Measurements from ENCODE around the gene MBD3L5. TPM values are rescaled to one million over a fixed set of nuclear protein-coding genes. Genes with fewer than 3 reads are reported as not detected.

The MBD3L5 gene
- total and polyA plus RNA-seq, 9 of the 15 experiments (the other 6 are each of a cell fraction or from before 2014, with no cell fraction given): not detected

DNA sequence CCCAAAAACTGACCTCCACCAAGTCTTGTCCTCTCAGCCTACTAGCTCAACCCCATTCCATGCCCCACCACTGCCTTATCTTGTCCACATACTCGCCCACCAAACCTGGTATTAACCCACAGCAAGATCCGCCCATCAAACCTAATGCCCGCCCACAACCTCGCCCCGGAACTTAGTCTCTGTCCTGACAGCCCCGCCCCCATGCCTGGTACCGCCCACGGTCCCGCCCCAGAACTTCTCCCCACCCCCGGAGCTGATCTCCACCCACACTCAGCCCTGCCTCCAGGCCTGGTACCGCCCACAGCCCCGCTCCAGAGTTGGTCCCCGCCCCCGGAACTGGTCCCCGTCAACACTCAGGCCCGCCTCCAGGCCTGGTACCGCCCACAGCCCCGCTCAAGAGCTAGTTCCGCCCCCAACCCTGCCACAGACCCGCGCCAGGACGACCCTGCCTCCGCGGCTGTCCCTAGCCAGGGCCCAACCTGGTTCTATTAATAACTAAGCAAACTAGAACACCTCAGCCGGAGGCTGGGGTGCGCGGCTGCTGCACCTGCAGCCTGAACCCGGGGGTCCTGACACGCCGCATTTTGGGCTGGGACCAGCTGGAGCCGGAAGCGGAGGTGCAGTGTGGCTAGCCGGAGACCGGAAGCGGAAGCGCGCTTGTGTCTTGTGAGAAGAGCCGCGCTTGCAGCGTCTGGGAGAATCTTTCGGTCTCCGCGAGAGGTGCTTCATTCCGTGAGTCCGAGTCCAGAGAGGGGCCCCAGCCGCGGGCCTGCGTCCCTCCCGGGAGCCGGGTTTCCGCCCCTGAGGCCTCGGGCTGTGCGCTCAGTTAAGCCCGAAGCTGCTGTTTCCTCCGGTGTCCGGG lies 38.9 kb downstream of the MBD3L5 start, which contains the start of gene ZNF557 (continued):
- TF ChIP-seq, protein P1, sequence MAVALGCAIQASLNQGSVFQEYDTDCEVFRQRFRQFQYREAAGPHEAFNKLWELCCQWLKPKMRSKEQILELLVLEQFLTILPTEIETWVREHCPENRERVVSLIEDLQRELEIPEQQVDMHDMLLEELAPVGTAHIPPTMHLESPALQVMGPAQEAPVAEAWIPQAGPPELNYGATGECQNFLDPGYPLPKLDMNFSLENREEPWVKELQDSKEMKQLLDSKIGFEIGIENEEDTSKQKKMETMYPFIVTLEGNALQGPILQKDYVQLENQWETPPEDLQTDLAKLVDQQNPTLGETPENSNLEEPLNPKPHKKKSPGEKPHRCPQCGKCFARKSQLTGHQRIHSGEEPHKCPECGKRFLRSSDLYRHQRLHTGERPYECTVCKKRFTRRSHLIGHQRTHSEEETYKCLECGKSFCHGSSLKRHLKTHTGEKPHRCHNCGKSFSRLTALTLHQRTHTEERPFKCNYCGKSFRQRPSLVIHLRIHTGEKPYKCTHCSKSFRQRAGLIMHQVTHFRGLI (CRISPR knock-in tag; IDR thresholded peaks at IDR 0.05): no peak
- no peak for TF ChIP-seq ZNF586 (CRISPR knock-in tag; conservative IDR thresholded peaks at IDR 0.05)
- peak in 1 of 2 experiments; percentile 92; a peak in 2 of 4 replicates for TF ChIP-seq HDAC1 (IDR thresholded peaks at IDR 0.05)
- peak; percentile 51 for TF ChIP-seq TBP (optimal IDR thresholded peaks at IDR 0.05; ENCODE audit: low read depth, low read length)
- TF ChIP-seq TEAD2 (tag; IDR thresholded peaks at IDR 0.05): no peak
- TF ChIP-seq ELF1 (tag; IDR thresholded peaks at IDR 0.05): peak; percentile 96
- no peak for TF ChIP-seq FOXP1 (CRISPR knock-in tag; IDR thresholded peaks at IDR 0.05)
- no peak for TF ChIP-seq ZNF764 (CRISPR knock-in tag; IDR thresholded peaks at IDR 0.05; ENCODE audit: low read depth)
- no peak for TF ChIP-seq CBX8 (IDR thresholded peaks at IDR 0.05; ENCODE audit: borderline replicate concordance, extremely low read depth, low read depth, low read length, poor library complexity, severe bottlenecking)
- TF ChIP-seq MEF2A (IDR thresholded peaks at IDR 0.05; ENCODE audit: control insufficient read depth, low read depth, low read length): 0 out of 2 replicates have a peak, but pooled peaks have one; percentile 9
- peak; percentile 79 to 82; a peak in 3 of 4 replicates for TF ChIP-seq FOXK2 (conservative IDR thresholded peaks at IDR 0.05 in 1 of 2, IDR thresholded peaks at IDR 0.05 in 1 of 2; ENCODE audit: low read depth in 2 of 2)
- TF ChIP-seq TAF9B (IDR thresholded peaks at IDR 0.05; ENCODE audit: partially characterized antibody): peak; percentile 58
- TF ChIP-seq SRSF7 (optimal IDR thresholded peaks at IDR 0.05; ENCODE audit: low read depth, low read length): no peak
- peak; percentile 84 for TF ChIP-seq KDM5B (IDR thresholded peaks at IDR 0.05; ENCODE audit: insufficient replicate concordance, low read depth, low read length)
- TF ChIP-seq ZNF695 (CRISPR knock-in tag; IDR thresholded peaks at IDR 0.05): no peak
- TF ChIP-seq, protein P2, sequence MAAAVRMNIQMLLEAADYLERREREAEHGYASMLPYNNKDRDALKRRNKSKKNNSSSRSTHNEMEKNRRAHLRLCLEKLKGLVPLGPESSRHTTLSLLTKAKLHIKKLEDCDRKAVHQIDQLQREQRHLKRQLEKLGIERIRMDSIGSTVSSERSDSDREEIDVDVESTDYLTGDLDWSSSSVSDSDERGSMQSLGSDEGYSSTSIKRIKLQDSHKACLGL (CRISPR knock-in tag; IDR thresholded peaks at IDR 0.05; ENCODE audit: borderline replicate concordance, poor library complexity, severe bottlenecking): no peak
- peak; percentile 51 for TF ChIP-seq CXXC5 (CRISPR knock-in tag; IDR thresholded peaks at IDR 0.05)
- no peak for TF ChIP-seq MCM3 (IDR thresholded peaks at IDR 0.05)
- TF ChIP-seq, protein P3, sequence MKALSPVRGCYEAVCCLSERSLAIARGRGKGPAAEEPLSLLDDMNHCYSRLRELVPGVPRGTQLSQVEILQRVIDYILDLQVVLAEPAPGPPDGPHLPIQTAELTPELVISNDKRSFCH (CRISPR knock-in tag; IDR thresholded peaks at IDR 0.05): no peak
- TF ChIP-seq, protein P3 (tag; IDR thresholded peaks at IDR 0.05): no peak
- no peak for TF ChIP-seq PHF21A (IDR thresholded peaks at IDR 0.05; ENCODE audit: borderline replicate concordance, low read depth)
- TF ChIP-seq, protein P4, sequence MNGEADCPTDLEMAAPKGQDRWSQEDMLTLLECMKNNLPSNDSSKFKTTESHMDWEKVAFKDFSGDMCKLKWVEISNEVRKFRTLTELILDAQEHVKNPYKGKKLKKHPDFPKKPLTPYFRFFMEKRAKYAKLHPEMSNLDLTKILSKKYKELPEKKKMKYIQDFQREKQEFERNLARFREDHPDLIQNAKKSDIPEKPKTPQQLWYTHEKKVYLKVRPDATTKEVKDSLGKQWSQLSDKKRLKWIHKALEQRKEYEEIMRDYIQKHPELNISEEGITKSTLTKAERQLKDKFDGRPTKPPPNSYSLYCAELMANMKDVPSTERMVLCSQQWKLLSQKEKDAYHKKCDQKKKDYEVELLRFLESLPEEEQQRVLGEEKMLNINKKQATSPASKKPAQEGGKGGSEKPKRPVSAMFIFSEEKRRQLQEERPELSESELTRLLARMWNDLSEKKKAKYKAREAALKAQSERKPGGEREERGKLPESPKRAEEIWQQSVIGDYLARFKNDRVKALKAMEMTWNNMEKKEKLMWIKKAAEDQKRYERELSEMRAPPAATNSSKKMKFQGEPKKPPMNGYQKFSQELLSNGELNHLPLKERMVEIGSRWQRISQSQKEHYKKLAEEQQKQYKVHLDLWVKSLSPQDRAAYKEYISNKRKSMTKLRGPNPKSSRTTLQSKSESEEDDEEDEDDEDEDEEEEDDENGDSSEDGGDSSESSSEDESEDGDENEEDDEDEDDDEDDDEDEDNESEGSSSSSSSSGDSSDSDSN (IDR thresholded peaks at IDR 0.05; ENCODE audit: borderline replicate concordance in 1 of 2, low read depth in 2 of 2, low read length in 2 of 2): 0 out of 4 replicates have a peak, but pooled peaks of 1 of the 2 experiments have one; percentile 52
- no peak for TF ChIP-seq ZNF41 (CRISPR knock-in tag; conservative IDR thresholded peaks at IDR 0.05)

Data from K562 (cell line).